VCaP (cell line): ENCODE data around the gene TMEM225B.

Experiments used
- H3K27ac ChIP-seq: fragments of 450-650 bp; 2 replicates; pipeline ENCODE4 v1.5.1; 2017
- TF ChIP-seq, protein P1 (sequence below): fragments of 450-650 bp; conservative IDR thresholded peaks from 2 replicates; pipeline ENCODE4 v1.5.1; 2017; ENCODE audit warnings: mild to moderate bottlenecking, moderate library complexity

TMEM225B gene

DNA sequence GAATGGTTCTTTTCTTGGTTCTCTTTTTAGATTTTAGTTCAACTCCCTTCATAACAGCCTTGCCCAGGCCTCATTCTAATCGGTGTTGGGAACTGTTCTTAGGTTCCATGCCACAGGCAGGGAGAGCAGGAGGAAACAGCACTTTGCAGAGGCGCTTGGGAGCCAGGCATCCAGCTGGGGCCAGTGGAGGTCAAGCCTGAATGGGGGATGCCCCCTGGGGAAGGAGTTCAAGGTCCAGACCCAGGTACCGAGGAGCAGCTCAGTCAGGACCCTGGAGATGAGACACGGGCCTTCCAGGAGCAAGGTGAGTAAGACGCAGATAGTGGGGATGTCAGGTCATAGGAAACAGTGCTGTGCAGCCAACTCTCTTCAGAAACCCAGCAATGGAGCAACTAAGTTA is 23.2 kb downstream of the TMEM225B start:
- H3K27ac ChIP-seq: no peak overlapping the region
- TF ChIP-seq, protein P1, sequence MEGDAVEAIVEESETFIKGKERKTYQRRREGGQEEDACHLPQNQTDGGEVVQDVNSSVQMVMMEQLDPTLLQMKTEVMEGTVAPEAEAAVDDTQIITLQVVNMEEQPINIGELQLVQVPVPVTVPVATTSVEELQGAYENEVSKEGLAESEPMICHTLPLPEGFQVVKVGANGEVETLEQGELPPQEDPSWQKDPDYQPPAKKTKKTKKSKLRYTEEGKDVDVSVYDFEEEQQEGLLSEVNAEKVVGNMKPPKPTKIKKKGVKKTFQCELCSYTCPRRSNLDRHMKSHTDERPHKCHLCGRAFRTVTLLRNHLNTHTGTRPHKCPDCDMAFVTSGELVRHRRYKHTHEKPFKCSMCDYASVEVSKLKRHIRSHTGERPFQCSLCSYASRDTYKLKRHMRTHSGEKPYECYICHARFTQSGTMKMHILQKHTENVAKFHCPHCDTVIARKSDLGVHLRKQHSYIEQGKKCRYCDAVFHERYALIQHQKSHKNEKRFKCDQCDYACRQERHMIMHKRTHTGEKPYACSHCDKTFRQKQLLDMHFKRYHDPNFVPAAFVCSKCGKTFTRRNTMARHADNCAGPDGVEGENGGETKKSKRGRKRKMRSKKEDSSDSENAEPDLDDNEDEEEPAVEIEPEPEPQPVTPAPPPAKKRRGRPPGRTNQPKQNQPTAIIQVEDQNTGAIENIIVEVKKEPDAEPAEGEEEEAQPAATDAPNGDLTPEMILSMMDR: no peak

DNA sequence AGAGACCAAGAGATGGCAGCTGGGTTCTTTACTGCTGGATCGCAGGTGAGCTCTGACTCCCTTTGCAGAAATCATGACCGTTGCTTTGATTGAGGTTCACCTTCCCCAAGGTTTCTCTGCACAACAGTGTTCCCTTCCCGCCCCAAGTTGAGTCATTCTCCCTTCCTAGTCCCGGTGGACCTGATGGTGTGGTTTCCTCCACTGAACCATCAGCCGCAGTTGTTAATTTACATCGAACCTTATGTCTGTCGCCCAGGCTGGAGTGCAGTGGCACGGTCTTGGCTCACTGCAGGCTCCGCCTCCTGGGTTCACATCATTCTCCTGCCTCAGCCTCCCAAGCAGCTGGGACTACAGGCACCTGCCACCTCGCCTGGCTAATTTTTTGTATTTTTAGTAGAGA is 24.5 kb downstream of the TMEM225B start:
- TF ChIP-seq, protein P1: no peak
- H3K27ac ChIP-seq: no peak overlapping the region

DNA sequence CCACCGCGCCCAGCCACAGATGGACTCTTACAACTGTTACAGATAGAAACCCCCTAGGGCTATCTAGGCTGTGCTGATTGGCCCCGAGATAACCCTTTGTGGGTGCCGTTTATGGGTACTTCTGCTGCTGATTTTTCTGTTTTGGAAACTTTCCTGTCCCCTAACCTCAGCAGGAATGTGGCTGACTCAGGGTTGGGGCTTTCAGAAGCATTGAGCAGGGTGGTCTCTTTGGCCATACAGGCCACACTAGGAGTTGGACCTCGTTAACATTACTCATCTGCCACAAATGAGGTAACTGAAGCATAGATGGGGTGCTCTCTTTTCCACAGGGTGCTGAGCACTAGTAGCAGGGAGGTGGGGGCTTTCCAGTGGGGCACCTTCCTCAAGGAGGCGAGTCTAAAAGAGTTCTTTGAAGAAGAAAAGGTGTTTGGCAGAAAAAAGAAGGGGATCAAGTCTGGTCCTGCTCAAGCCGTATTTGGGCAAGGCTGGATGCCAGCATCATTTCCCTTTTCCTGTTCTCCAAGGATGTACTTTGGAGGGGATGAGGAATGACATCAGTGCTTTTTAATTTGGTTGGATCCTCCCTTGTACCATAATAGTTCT is 25.1 kb downstream of the TMEM225B start:
- no peak overlapping the region for H3K27ac ChIP-seq

DNA sequence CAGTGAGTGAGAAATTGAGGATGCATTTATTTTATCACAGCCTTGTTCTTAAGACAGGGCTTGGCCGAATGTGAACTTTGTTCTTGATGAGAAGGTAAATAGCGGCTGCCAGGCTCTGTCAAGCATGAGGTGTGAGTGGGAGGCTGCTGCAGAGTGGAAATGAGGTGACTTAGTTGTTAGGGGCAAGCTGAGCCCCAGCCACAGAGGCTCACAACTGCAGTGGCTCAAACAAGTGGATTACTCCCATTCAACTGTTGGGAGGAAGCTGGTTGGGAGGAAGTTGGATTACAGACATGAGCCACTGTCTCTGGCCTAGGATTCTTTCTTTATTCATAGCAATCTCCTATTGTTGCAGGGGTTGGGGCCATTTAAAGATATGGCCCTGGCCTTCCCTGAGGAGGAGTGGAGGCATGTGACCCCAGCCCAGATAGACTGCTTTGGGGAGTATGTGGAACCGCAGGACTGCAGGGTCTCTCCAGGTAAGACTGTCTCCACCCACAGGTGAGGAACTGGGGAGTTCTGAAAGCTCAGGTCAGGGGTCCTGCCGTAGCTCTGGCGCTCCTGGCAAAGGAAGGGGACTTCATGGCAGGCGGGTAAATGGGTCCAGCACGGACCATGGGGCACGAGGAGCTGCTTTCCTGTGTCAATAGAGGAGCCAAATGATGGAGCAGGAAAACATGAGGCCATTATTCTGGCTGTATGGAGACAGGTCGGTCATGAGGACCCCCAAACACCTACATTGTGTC is 25.8 kb downstream of the TMEM225B start:
- H3K27ac ChIP-seq: no peak overlapping the region
- TF ChIP-seq, protein P1: no peak

More for the DNA sequence above, 25.1 kb downstream of the TMEM225B start:
- TF ChIP-seq, protein P1: no peak

DNA sequence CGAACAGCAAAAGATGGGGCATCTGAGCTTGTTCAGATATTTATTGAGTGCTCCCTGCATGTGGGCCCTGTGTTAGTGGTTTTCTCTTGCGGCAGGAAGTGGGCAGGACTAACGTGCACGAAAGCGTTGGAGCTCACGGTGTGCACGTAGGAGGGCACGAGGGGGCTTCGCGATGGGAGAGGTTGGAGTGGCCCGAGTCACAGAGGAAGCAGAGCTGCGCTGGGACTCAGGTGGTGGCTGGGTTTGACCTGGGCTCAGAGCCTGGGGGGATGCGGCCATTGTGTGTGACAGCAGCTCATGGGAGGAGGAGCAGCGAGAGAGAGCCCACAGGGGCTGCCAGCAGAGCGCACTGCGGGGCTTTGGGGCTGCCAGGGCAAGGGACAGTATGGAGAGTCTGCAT is 26.4 kb downstream of the TMEM225B start:
- TF ChIP-seq, protein P1: no peak
- H3K27ac ChIP-seq: no peak overlapping the region

DNA sequence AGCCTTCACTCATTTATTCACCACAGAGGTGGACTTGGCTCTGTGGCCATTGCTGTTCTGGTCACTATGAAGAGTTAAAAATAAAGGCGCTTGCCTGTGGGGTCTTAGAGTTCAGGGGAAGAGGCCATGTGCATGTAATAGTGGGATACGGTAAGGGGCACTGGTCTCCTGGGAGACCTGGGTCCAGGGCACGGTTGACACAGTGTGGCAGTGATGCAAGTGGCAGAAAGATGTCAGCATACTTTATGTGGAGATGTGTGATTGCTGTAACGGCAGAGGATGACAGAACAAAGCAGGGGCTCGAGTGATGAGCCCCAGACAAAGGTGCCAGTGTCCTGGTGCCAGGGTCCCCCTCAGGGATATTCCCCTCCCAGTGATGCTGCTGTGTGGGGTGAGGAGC is 27.3 kb downstream of the TMEM225B start:
- TF ChIP-seq, protein P1: no peak
- H3K27ac ChIP-seq: no peak overlapping the region

DNA sequence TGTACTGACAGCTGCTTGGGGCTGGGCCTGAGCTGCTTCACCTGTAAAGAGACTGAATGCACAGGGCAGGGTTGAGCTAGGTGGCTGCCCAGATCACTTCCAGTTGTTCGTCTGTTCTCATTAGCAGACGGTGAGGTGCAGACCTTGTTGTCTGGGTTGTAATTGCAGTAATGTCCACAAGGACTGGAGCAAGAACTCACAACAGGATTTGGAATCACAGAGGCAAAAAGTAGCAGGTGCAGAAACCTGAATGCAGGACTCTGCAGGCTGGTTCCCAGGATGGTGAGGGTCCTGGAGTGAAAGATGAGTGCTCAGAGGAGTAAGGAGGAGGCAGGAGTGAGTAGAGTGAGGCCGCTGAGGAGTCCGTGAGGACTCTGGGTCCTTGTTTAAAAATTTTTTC is 27.9 kb downstream of the TMEM225B start:
- H3K27ac ChIP-seq: no peak overlapping the region
- TF ChIP-seq, protein P1: no peak
